MCF 10A (cell line): ENCODE results near the gene LIN7C. TPM values are rescaled to one million over a fixed set of nuclear protein-coding genes. Genes with fewer than 3 reads are reported as not detected.
"Not testable (repeated sequence)": the region's sequence is repeated elsewhere in the genome, so short reads cannot be mapped to it uniquely, and the experiment has no call there.

Experiments
- BruUV-seq: library from RNA; stranded (reverse); fragments of 400-500 nt; replicated peaks from 2 replicates; lab custom pipeline; 2021; lab: Mats Ljungman, UMichigan
- CTCF ChIA-PET: fragments of 300-600 bp; sonication (Branson Sonifier 250); formaldehyde crosslinking; extraction: SDS; loops from one replicate; lab custom pipeline; 2021; ENCODE audit warnings: antibody characterized with exemption, inconsistent platforms; lab: Yijun Ruan, JAX
- POLR2A ChIA-PET: fragments of 300-600, 350-650 bp; sonication (Branson Sonifier 250); formaldehyde crosslinking; extraction: SDS; loops from one replicate; lab custom pipeline; 2020; ENCODE audit warnings: antibody characterized with exemption, inconsistent platforms; lab: Yijun Ruan, JAX
- DNase-seq: peaks from one replicate; pipeline ENCODE4 v3.0.0-alpha.2; 2018; ENCODE audit not compliant: unreplicated experiment
- H3K27ac Mint-ChIP-seq: one replicate; pipeline ENCODE4 v1.8.0; 2022; ENCODE audit warnings: mild to moderate bottlenecking, low read depth, mixed read lengths; ENCODE audit not compliant: unreplicated experiment
- H3K27me3 Mint-ChIP-seq: one replicate; pipeline ENCODE4 v1.8.0; 2022; ENCODE audit warnings: mixed read lengths; ENCODE audit not compliant: insufficient read depth, unreplicated experiment
- H3K36me3 Mint-ChIP-seq: one replicate; pipeline ENCODE4 v1.8.0; 2022; ENCODE audit warnings: mild to moderate bottlenecking, moderate library complexity, mixed read lengths; ENCODE audit not compliant: insufficient read depth, unreplicated experiment
- H3K4me1 Mint-ChIP-seq: one replicate; pipeline ENCODE4 v1.8.0; 2022; ENCODE audit warnings: mixed read lengths; ENCODE audit not compliant: insufficient read depth, unreplicated experiment
- H3K4me3 Mint-ChIP-seq: one replicate; pipeline ENCODE4 v1.8.0; 2022; ENCODE audit warnings: mild to moderate bottlenecking, moderate library complexity, mixed read lengths; ENCODE audit not compliant: unreplicated experiment
- H3K9me3 Mint-ChIP-seq: one replicate; pipeline ENCODE4 v1.8.0; 2022; ENCODE audit warnings: mixed read lengths; ENCODE audit not compliant: unreplicated experiment
- intact Hi-C: fragments of 100-400 bp; cut with micrococcal nuclease; formaldehyde crosslinking; loops from 2 replicates; pipeline ENCODE4 v1.14.1; 2022
- total RNA-seq: library from RNA; stranded (reverse); gene quantifications from 2 replicates; pipeline ENCODE4 v1.2.3, GENCODE V29; 2022
- TF ChIP-seq, protein P1 (sequence below): fragments of 200-600 bp; IDR thresholded peaks from one replicate; pipeline ENCODE4 v1.8.0; 2022; ENCODE audit warnings: antibody characterized with exemption, mild to moderate bottlenecking; ENCODE audit not compliant: unreplicated experiment

The LIN7C gene
- total RNA-seq, 1 experiment from 2014 or later = 47.7 TPM

DNA sequence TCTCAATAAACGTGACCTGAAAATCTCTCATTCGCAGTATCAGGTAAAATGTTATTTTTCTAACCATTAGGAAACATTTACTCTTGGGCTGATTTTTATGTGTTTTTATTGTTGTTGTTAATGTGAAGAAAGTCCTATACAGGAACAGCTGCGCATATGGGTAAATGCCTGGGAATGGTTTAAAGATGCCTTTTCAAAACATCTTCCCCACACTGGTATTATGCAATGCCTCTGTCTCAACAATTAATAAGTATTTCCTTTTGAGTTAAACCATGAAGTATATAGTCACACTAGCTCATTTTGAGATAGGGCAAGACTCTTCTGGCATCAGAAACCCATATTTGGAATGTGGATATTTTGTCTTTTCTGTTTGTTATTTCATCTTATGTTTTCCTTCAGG, 13.7 kb upstream of the LIN7C start:
- BruUV-seq = no TSS peak
- POLR2A ChIA-PET = interaction anchor here (1.1 kb wide), 1 partner anchor 13 kb away, joined by 3 read pairs; no protein-coding TSS in a partner anchor
- CTCF ChIA-PET = no interaction called here
- no peaks in the 10 kb centered on the region for H3K27me3 Mint-ChIP-seq
- H3K4me3 Mint-ChIP-seq = no peak overlapping the region
- no peak overlapping the region for H3K27ac Mint-ChIP-seq
- no peaks in the 10 kb centered on the region for H3K36me3 Mint-ChIP-seq
- TF ChIP-seq, protein P1, sequence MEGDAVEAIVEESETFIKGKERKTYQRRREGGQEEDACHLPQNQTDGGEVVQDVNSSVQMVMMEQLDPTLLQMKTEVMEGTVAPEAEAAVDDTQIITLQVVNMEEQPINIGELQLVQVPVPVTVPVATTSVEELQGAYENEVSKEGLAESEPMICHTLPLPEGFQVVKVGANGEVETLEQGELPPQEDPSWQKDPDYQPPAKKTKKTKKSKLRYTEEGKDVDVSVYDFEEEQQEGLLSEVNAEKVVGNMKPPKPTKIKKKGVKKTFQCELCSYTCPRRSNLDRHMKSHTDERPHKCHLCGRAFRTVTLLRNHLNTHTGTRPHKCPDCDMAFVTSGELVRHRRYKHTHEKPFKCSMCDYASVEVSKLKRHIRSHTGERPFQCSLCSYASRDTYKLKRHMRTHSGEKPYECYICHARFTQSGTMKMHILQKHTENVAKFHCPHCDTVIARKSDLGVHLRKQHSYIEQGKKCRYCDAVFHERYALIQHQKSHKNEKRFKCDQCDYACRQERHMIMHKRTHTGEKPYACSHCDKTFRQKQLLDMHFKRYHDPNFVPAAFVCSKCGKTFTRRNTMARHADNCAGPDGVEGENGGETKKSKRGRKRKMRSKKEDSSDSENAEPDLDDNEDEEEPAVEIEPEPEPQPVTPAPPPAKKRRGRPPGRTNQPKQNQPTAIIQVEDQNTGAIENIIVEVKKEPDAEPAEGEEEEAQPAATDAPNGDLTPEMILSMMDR = no peak
- no peak for DNase-seq
- no peaks in the 10 kb centered on the region for H3K9me3 Mint-ChIP-seq
- intact Hi-C loops = no loop called here
- H3K4me1 Mint-ChIP-seq = no peaks in the 10 kb centered on the region

DNA sequence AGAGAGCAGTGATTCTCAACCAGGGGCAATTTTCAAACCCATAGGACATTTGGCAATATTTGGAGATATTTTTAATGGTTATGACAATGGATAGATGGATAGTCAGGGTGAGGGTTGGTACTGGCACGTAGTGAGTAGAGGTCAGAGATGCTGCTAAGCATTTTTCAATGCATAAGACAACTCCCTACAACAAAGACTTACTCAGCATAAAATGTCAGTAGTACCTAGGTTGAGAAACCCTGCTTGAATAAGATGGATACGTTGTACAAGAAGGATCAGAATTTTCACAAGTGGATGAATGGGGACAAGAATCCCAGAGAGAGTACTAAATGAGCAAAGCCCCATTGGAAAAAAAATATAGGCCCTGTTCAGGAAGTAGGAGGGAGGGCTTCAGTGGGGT, 11.9 kb upstream of the LIN7C start:
- POLR2A ChIA-PET = interaction anchor here (1.0 kb wide), 1 partner anchor 8 kb away, joined by 3 read pairs; no protein-coding TSS in a partner anchor
- Mint-ChIP-seq H3K4me3 (no peak overlapping the region), H3K36me3 (no peaks in the 10 kb centered on the region), H3K4me1 (no peaks in the 10 kb centered on the region), H3K9me3 (no peaks in the 10 kb centered on the region), H3K27me3 (no peaks in the 10 kb centered on the region), H3K27ac (no peak overlapping the region)
- BruUV-seq = no TSS peak
- DNase-seq = no peak
- CTCF ChIA-PET = interaction anchor here (0.5 kb wide), 1 partner anchor 160 kb away, joined by 3 read pairs; no protein-coding TSS in a partner anchor
- TF ChIP-seq, protein P1 = no peak
- intact Hi-C loops = no loop called here

DNA sequence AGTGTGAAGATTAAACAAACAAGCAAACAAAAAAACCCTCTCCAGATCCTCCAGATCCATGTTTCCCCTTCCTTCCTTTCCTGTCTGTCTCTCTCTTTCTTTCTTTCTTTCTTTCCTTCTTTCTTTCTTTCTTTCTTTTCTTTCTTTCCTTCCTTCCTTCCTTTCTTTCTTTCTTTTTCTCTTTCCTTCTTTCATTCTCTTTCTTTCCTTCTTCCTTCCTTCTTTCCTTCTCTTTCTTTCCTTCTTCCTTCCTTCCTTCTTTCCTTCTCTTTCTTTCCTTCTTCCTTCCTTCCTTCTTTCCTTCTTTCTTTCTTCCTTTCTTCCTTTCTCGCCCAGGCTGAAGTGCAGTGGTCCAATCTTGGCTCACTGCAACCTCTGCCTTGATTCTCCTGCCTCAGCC, 10.9 kb upstream of the LIN7C start:
- POLR2A ChIA-PET, H3K36me3 Mint-ChIP-seq: not testable (repeated sequence)

DNA sequence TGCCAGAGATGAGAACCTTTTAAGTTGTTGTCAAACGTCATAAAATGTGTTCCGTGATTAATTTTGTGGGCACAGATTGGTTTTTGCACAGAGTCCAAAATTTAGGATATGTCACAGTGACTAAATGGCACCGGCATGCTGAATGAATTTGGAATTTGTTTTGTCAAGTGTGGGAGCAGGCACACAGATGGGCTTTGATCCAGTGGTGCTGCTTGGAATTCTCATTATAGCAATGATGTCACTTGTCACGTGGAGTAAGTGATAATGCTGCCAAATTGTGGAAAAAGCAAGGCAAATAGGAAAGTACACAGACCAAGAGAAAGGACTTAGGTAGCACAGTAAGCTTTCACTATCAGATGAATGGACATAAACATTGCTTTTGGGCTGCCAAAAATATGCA, 8.0 kb upstream of the LIN7C start:
- H3K27me3 Mint-ChIP-seq = no peaks in the 10 kb centered on the region
- H3K4me1 Mint-ChIP-seq = peaks cover 5% of the 10 kb centered on the region
- no peak overlapping the region for H3K4me3 Mint-ChIP-seq
- CTCF ChIA-PET = interaction anchor here (0.6 to 1.1 kb wide), 2 partner anchors 15 to 181 kb away, joined by 3 read pairs; no protein-coding TSS in a partner anchor
- POLR2A ChIA-PET = no interaction called here
- H3K9me3 Mint-ChIP-seq = no peaks in the 10 kb centered on the region
- peak; percentile 32 for DNase-seq
- H3K27ac Mint-ChIP-seq = no peak overlapping the region
- BruUV-seq = no TSS peak
- no peaks in the 10 kb centered on the region for H3K36me3 Mint-ChIP-seq
- TF ChIP-seq, protein P1 = no peak
- intact Hi-C loops = no loop called here

More for the DNA sequence above, 10.9 kb upstream of the LIN7C start:
- DNase-seq, BruUV-seq, H3K9me3 Mint-ChIP-seq, H3K27me3 Mint-ChIP-seq, H3K27ac Mint-ChIP-seq, H3K4me3 Mint-ChIP-seq, H3K4me1 Mint-ChIP-seq, intact Hi-C loops: not testable (repeated sequence)
- CTCF ChIA-PET = interaction anchor here (0.6 kb wide), 1 partner anchor 418 kb away, joined by 4 read pairs; no protein-coding TSS in a partner anchor
